MM.1S (cell line): ENCODE measurements around the gene AIRE.

Experiments used
- CTCF ChIP-seq: fragments of 300-600 bp; sonication (generic); IDR thresholded peaks from 2 replicates; pipeline ENCODE4 v1.5.1; 2016; ENCODE audit warnings: antibody characterized with exemption, low read length, mixed read lengths
- EZH2 ChIP-seq: fragments of 300-600 bp; sonication (generic); optimal IDR thresholded peaks from 2 replicates; pipeline ENCODE3; 2017; ENCODE audit warnings: low read depth, mild to moderate bottlenecking, antibody characterized with exemption, low read length, mixed read lengths

GRCh38 chr21:44296103-44296519 lies 10.4 kb downstream of the AIRE start:
- no peak for TF ChIP-seq CTCF
- TF ChIP-seq EZH2: no peak
